HepG2 (cell line): ENCODE data around the gene REELD1. TPM values are rescaled to one million over a fixed set of nuclear protein-coding genes. Genes with fewer than 3 reads are reported as not detected.

Experiments used
- ARID3A ChIP-seq: IDR thresholded peaks from 2 replicates; pipeline ENCODE4 v1.6.1; 2012; ENCODE audit warnings: low read depth, low read length, improper control_type of control experiment
- FOXP1 ChIP-seq, 2 experiments: fragments of 450-650 bp in 1 of 2; IDR thresholded peaks; 2 replicates each; pipeline ENCODE4 v1.6.1; 2017 to 2018; ENCODE audit warnings: antibody characterized with exemption in 1 of 2
- FOXP4 ChIP-seq: sonication (generic); formaldehyde crosslinking; IDR thresholded peaks from 2 replicates; pipeline ENCODE4 v1.4.0; 2020; ENCODE audit warnings: missing genetic modification reagents
- GLMP ChIP-seq: sonication (generic); formaldehyde crosslinking; IDR thresholded peaks from 2 replicates; pipeline ENCODE4 v1.9.0; 2021; ENCODE audit warnings: missing genetic modification reagents, mild to moderate bottlenecking, borderline replicate concordance
- HOMEZ ChIP-seq: IDR thresholded peaks from 2 replicates; pipeline ENCODE4 v1.6.1; 2016; ENCODE audit warnings: low read depth
- MIXL1 ChIP-seq: IDR thresholded peaks from 2 replicates; pipeline ENCODE4 v1.6.1; 2016
- NBN ChIP-seq: fragments of 450-650 bp; conservative IDR thresholded peaks from 2 replicates; pipeline ENCODE4 v1.6.1; 2017
- PHF20 ChIP-seq: sonication (generic); formaldehyde crosslinking; IDR thresholded peaks from 2 replicates; pipeline ENCODE4 v1.5.0; 2020; ENCODE audit warnings: mild to moderate bottlenecking, missing genetic modification reagents
- THAP7 ChIP-seq: sonication (generic); formaldehyde crosslinking; IDR thresholded peaks from 2 replicates; pipeline ENCODE4 v1.8.1; 2023; ENCODE audit warnings: mild to moderate bottlenecking, missing genetic modification reagents
- ZNF142 ChIP-seq: sonication (generic); formaldehyde crosslinking; IDR thresholded peaks from 2 replicates; pipeline ENCODE4 v1.4.0; 2020; ENCODE audit warnings: missing genetic modification reagents
- ZNF558 ChIP-seq: sonication (generic); formaldehyde crosslinking; IDR thresholded peaks from 2 replicates; pipeline ENCODE4 v1.9.0; 2022; ENCODE audit warnings: mild to moderate bottlenecking, missing genetic modification reagents, borderline replicate concordance
- ZNF841 ChIP-seq: sonication (generic); formaldehyde crosslinking; IDR thresholded peaks from 2 replicates; pipeline ENCODE4 v1.8.1; 2023; ENCODE audit warnings: missing genetic modification reagents, borderline replicate concordance
- polyA plus RNA-seq, 8 experiments: library from polyadenylated mRNA; depleted of rRNA in 3 of 8; stranded (reverse) in 7 of 8; unstranded in 1 of 8; fragments of >200 nt; fragmentation: Illumina TruSeq in 4 of 8; extraction: Trizol in 4 of 8; gene quantifications; 2 replicates each; pipeline versions ENCODE4 v1.2.1 to v1.2.3, GENCODE V29; 2011 to 2016; ENCODE audit warnings: low read depth in 4 of 8, missing spikeins in 1 of 8, mixed read lengths in 1 of 8; ENCODE audit not compliant: insufficient read depth in 1 of 8
- total RNA-seq, 5 experiments: library from RNA; depleted of rRNA; stranded (reverse); fragments of >200 nt; fragmentation: Illumina TruSeq; extraction: Trizol; gene quantifications; 2 replicates each; pipeline ENCODE4 v1.2.3, GENCODE V29; 2016; ENCODE audit warnings: low read depth in 1 of 5

The REELD1 gene
- total and polyA plus RNA-seq, 2 of the 13 experiments (the other 11 are each of a cell fraction or from before 2014, with no cell fraction given): 0.04 to 0.26 TPM

- TF ChIP-seq ZNF142 (CRISPR knock-in tag) (0 out of 2 replicates have a peak, but pooled peaks have one; percentile 77), NBN (no peak), ZNF841 (CRISPR knock-in tag) (no peak), ZNF558 (CRISPR knock-in tag) (no peak; the same call in 1 of the 2 replicates), GLMP (0 out of 2 replicates have a peak, but pooled peaks have one; percentile 20), MIXL1 (no peak), FOXP1 (IDR thresholded peaks at IDR 0.05) (no peak), FOXP1 (CRISPR knock-in tag; IDR thresholded peaks at IDR 0.05) (no peak), HOMEZ (no peak), PHF20 (CRISPR knock-in tag) (peak; percentile 89), THAP7 (no peak), ARID3A (no peak), FOXP4 (CRISPR knock-in tag) (no peak)
These were observed 38.5 kb upstream of the REELD1 start, which contains the start of gene LSM6 (continued) for GRCh38 chr4:146175541-146176453.
